ENCODE data around the gene FBRSL1. TPM values are rescaled to one million over a fixed set of nuclear protein-coding genes. Genes with fewer than 3 reads are reported as not detected.

FBRSL1 gene
- total RNA-seq, 1 experiment from 2014 or later, result 124 TPM

GRCh38 chr12:132517740-132518100, 27.8 kb downstream of the FBRSL1 start:
- TF ChIP-seq CBX3 (IDR thresholded peaks at IDR 0.05; ENCODE audit: low read depth) (no peak), FOSL1 (IDR thresholded peaks at IDR 0.05; ENCODE audit: low read depth) (no peak), SP1 (IDR thresholded peaks at IDR 0.05; ENCODE audit: low read depth) (no peak), SIN3A (IDR thresholded peaks at IDR 0.05; ENCODE audit: low read depth) (no peak), ELF1 (IDR thresholded peaks at IDR 0.05; ENCODE audit: borderline replicate concordance, low read depth) (no peak), CEBPB (IDR thresholded peaks at IDR 0.05; ENCODE audit: low read depth) (no peak), CTCF (IDR thresholded peaks at IDR 0.05 in 2 of 3, conservative IDR thresholded peaks at IDR 0.05 in 1 of 3; ENCODE audit: borderline replicate concordance in 1 of 3, insufficient read depth in 1 of 3, low read depth in 2 of 3, low read length in 2 of 3) (no peak)
- intact Hi-C loops (cut with micrococcal nuclease), result no loop called here
- no TSS peak for BruUV-seq (replicated peaks)
- Histone ChIP-seq H4K20me1 (ENCODE audit: insufficient read depth) (no peaks in the 10 kb centered on the region), H2AFZ (ENCODE audit: low read depth, low read length, poor library complexity, severe bottlenecking) (no peak overlapping the region), H3K27ac (ENCODE audit: low read depth, low read length) (no peak overlapping the region), H3K4me1 (ENCODE audit: control insufficient read depth in 1 of 2, insufficient read depth in 2 of 2, low read length in 2 of 2) (no peaks in the 10 kb centered on the region; a peak in 1 of 4 replicates), H3K27me3 (ENCODE audit: insufficient read depth, low read length) (no peaks in the 10 kb centered on the region), H3K36me3 (ENCODE audit: control insufficient read depth in 1 of 2, insufficient read depth in 2 of 2, low read length in 2 of 2) (no peaks in the 10 kb centered on the region), H3K9me2 (ENCODE audit: insufficient read depth) (no peaks in the 10 kb centered on the region), H3K79me2 (ENCODE audit: insufficient read depth, low read length) (no peaks in the 10 kb centered on the region; the same call in 1 of the 2 replicates), H3K4me3 (replicated peaks in 1 of 2; ENCODE audit: low read depth in 1 of 2, low read length in 2 of 2) (no peak overlapping the region), H3K4me2 (ENCODE audit: low read length) (no peak overlapping the region), H3K9ac (ENCODE audit: low read length) (no peak overlapping the region), H3K9me3 (ENCODE audit: control insufficient read depth in 1 of 2, insufficient read depth in 1 of 2, low read depth in 1 of 2, low read length in 2 of 2) (peaks cover 0 to 14% of the 10 kb centered on the region in 2 experiments; a peak in 1 of 4 replicates)
- CTCF ChIA-PET, result no interaction called here
- DNase-seq (ENCODE audit: low read depth, low spot score), result no peak
- RAD21 ChIA-PET (ENCODE audit: low non-redundant PET in 1 of 2, low total read pairs in 2 of 2, uncharacterized antibody in 2 of 2, unreplicated experiment in 2 of 2), result no interaction called here
- POLR2A ChIA-PET, result no interaction called here
- no peak for ATAC-seq

- H3K9me3 ChIP-seq (ENCODE audit: control insufficient read depth in 1 of 2, insufficient read depth in 1 of 2, low read depth in 1 of 2, low read length in 2 of 2), result peaks cover 0 to 14% of the 10 kb centered on the region in 2 experiments; a peak in 1 of 4 replicates
- intact Hi-C loops (cut with micrococcal nuclease), result no loop called here
- H3K4me3 ChIP-seq (replicated peaks in 1 of 2; ENCODE audit: low read depth in 1 of 2, low read length in 2 of 2), result no peak overlapping the region
- peaks cover 0 to under 1% of the 10 kb centered on the region in 2 experiments; a peak in 2 of 4 replicates for H3K4me1 ChIP-seq (ENCODE audit: control insufficient read depth in 1 of 2, insufficient read depth in 2 of 2, low read length in 2 of 2)
- no peak overlapping the region for H2AFZ ChIP-seq (ENCODE audit: low read depth, low read length, poor library complexity, severe bottlenecking)
- H3K79me2 ChIP-seq (ENCODE audit: insufficient read depth, low read length), result no peaks in the 10 kb centered on the region; the same call in 1 of the 2 replicates
- H3K27ac ChIP-seq (ENCODE audit: low read depth, low read length), result no peak overlapping the region
- H3K4me2 ChIP-seq (ENCODE audit: low read length), result no peak overlapping the region
- TF ChIP-seq RAD21 (IDR thresholded peaks at IDR 0.05; ENCODE audit: low read depth) (no peak), POLR2AphosphoS5 (IDR thresholded peaks at IDR 0.05; ENCODE audit: low read depth, low read length) (no peak)
- no peaks in the 10 kb centered on the region for H3K9me2 ChIP-seq (ENCODE audit: insufficient read depth)
- no peaks in the 10 kb centered on the region for H3K36me3 ChIP-seq (ENCODE audit: control insufficient read depth in 1 of 2, insufficient read depth in 2 of 2, low read length in 2 of 2)
- POLR2A ChIA-PET, result no interaction called here
- RAD21 ChIA-PET (ENCODE audit: low non-redundant PET in 1 of 2, low total read pairs in 2 of 2, uncharacterized antibody in 2 of 2, unreplicated experiment in 2 of 2), result no interaction called here
- H3K9ac ChIP-seq (ENCODE audit: low read length), result no peak overlapping the region
- CTCF ChIA-PET, result no interaction called here
- no peak for DNase-seq (ENCODE audit: low read depth, low spot score)
- no TSS peak for BruUV-seq (replicated peaks)
- ATAC-seq, result no peak
- no peaks in the 10 kb centered on the region for H3K27me3 ChIP-seq (ENCODE audit: insufficient read depth, low read length)
- H4K20me1 ChIP-seq (ENCODE audit: insufficient read depth), result no peaks in the 10 kb centered on the region
These were observed 28.5 kb downstream of the FBRSL1 start for GRCh38 chr12:132518354-132518992.
